ENCODE data around the gene NMT1. TPM values are rescaled to one million over a fixed set of nuclear protein-coding genes. Genes with fewer than 3 reads are reported as not detected.

The NMT1 gene
- total RNA-seq, 1 experiment from 2014 or later = 173 TPM

- POLR2A ChIA-PET = no interaction called here
- peaks cover 14% of the 10 kb centered on the region for H3K36me3 Mint-ChIP-seq (ENCODE audit: insufficient read depth, unreplicated experiment)
- H3K27ac Mint-ChIP-seq (ENCODE audit: unreplicated experiment) = peak overlapping the region; percentile 68
- H3K36me3 ChIP-seq (ENCODE audit: control insufficient read depth, insufficient read depth, low read length) = no peaks in the 10 kb centered on the region
- H3K9me3 ChIP-seq = no peaks in the 10 kb centered on the region
- H3K27me3 Mint-ChIP-seq (ENCODE audit: insufficient read depth, unreplicated experiment) = peaks cover 6% of the 10 kb centered on the region
- no peak for TF ChIP-seq CTCF (IDR thresholded peaks at IDR 0.05; ENCODE audit: insufficient read depth in 1 of 2, low read depth in 1 of 2, low read length in 1 of 2, severe bottlenecking in 1 of 2, unreplicated experiment in 1 of 2)
- H3K9me3 Mint-ChIP-seq (ENCODE audit: unreplicated experiment) = no peaks in the 10 kb centered on the region
- no peaks in the 10 kb centered on the region for H3K27me3 ChIP-seq (replicated peaks; ENCODE audit: control insufficient read depth, insufficient read depth, low read length)
- DNase-seq = no peak
- CTCF ChIA-PET = interaction anchor here (0.5 to 6.1 kb wide), 4 partner anchors 50 to 122 kb away, joined by 3 to 78 read pairs (median 4); partner anchors contain the start of gene C1QL1
- H3K4me3 ChIP-seq (ENCODE audit: low read depth, low read length) = peak overlapping the region; percentile 49
- peak overlapping the region; percentile 88 for H3K4me3 Mint-ChIP-seq (ENCODE audit: unreplicated experiment)
- H3K4me1 ChIP-seq = peaks cover 18% of the 10 kb centered on the region
- intact Hi-C loops (cut with micrococcal nuclease; ENCODE audit: unreplicated experiment) = loop anchor here (2.0 kb wide), 2 partner anchors 50 to 72 kb away; partner anchors contain the start of genes C1QL1 and KIF18B
- no TSS peak for BruUV-seq (replicated peaks)
- H3K4me1 Mint-ChIP-seq (ENCODE audit: low read depth, unreplicated experiment) = peaks cover 17% of the 10 kb centered on the region
Observed at GRCh38 chr17:45018514-45018847, 42.6 kb upstream of the NMT1 start.

GRCh38 chr17:45018848-45019711 lies 42.0 kb upstream of the NMT1 start:
- no TSS peak for BruUV-seq (replicated peaks)
- peaks cover 17% of the 10 kb centered on the region for H3K4me1 Mint-ChIP-seq (ENCODE audit: low read depth, unreplicated experiment)
- DNase-seq = peak in 1 of 2 experiments; percentile 77
- peaks cover 6% of the 10 kb centered on the region for H3K27me3 Mint-ChIP-seq (ENCODE audit: insufficient read depth, unreplicated experiment)
- H3K4me1 ChIP-seq = peaks cover 18% of the 10 kb centered on the region
- intact Hi-C loops (cut with micrococcal nuclease; ENCODE audit: unreplicated experiment) = loop anchor here (1.0 to 2.0 kb wide), 3 partner anchors 50 to 244 kb away; partner anchors contain the start of genes C1QL1 and KIF18B
- no peaks in the 10 kb centered on the region for H3K9me3 Mint-ChIP-seq (ENCODE audit: unreplicated experiment)
- H3K4me3 Mint-ChIP-seq (ENCODE audit: unreplicated experiment) = peak overlapping the region; percentile 88
- H3K9me3 ChIP-seq = no peaks in the 10 kb centered on the region
- no peaks in the 10 kb centered on the region for H3K36me3 ChIP-seq (ENCODE audit: control insufficient read depth, insufficient read depth, low read length)
- peak; percentile 46 to 57 for TF ChIP-seq CTCF (IDR thresholded peaks at IDR 0.05; ENCODE audit: insufficient read depth in 1 of 2, low read depth in 1 of 2, low read length in 1 of 2, severe bottlenecking in 1 of 2, unreplicated experiment in 1 of 2)
- H3K27ac Mint-ChIP-seq (ENCODE audit: unreplicated experiment) = peak overlapping the region; percentile 68
- H3K36me3 Mint-ChIP-seq (ENCODE audit: insufficient read depth, unreplicated experiment) = peaks cover 14% of the 10 kb centered on the region
- peak overlapping the region; percentile 49 for H3K4me3 ChIP-seq (ENCODE audit: low read depth, low read length)
- H3K27me3 ChIP-seq (replicated peaks; ENCODE audit: control insufficient read depth, insufficient read depth, low read length) = no peaks in the 10 kb centered on the region
- ChIA-PET CTCF (interaction anchor here (0.5 to 6.1 kb wide), 8 partner anchors 30 to 241 kb away, joined by 3 to 78 read pairs (median 3); partner anchors contain the start of gene C1QL1), POLR2A (no interaction called here)

- H3K36me3 ChIP-seq (ENCODE audit: control insufficient read depth, insufficient read depth, low read length) = no peaks in the 10 kb centered on the region
- DNase-seq = no peak
- Mint-ChIP-seq H3K27ac (ENCODE audit: unreplicated experiment) (no peak overlapping the region), H3K36me3 (ENCODE audit: insufficient read depth, unreplicated experiment) (peaks cover 14% of the 10 kb centered on the region), H3K4me1 (ENCODE audit: low read depth, unreplicated experiment) (peaks cover 17% of the 10 kb centered on the region), H3K4me3 (ENCODE audit: unreplicated experiment) (peak overlapping the region; percentile 88), H3K9me3 (ENCODE audit: unreplicated experiment) (no peaks in the 10 kb centered on the region), H3K27me3 (ENCODE audit: insufficient read depth, unreplicated experiment) (peaks cover 6% of the 10 kb centered on the region)
- no peaks in the 10 kb centered on the region for H3K27me3 ChIP-seq (replicated peaks; ENCODE audit: control insufficient read depth, insufficient read depth, low read length)
- H3K4me3 ChIP-seq (ENCODE audit: low read depth, low read length) = no peak overlapping the region
- H3K9me3 ChIP-seq = no peaks in the 10 kb centered on the region
- CTCF ChIA-PET = interaction anchor here (0.6 to 6.1 kb wide), 12 partner anchors 9 to 1694 kb away, joined by 3 to 78 read pairs (median 4); partner anchors contain the start of genes ACBD4, C1QL1 and EFTUD2
- POLR2A ChIA-PET = interaction anchor here (0.7 kb wide), 1 partner anchor 26 kb away, joined by 8 read pairs; no protein-coding TSS in a partner anchor
- intact Hi-C loops (cut with micrococcal nuclease; ENCODE audit: unreplicated experiment) = no loop called here
- BruUV-seq (replicated peaks) = no TSS peak
- TF ChIP-seq CTCF (IDR thresholded peaks at IDR 0.05; ENCODE audit: insufficient read depth in 1 of 2, low read depth in 1 of 2, low read length in 1 of 2, severe bottlenecking in 1 of 2, unreplicated experiment in 1 of 2) = no peak
- H3K4me1 ChIP-seq = peaks cover 18% of the 10 kb centered on the region
Observed at GRCh38 chr17:45020354-45021138, 40.6 kb upstream of the NMT1 start.

All from Caco-2 (cell line).